Nephron (organoid): ENCODE measurements around the gene ABCC11.
"Not testable (repeated sequence)": the region's sequence is repeated elsewhere in the genome, so short reads cannot be mapped to it uniquely, and the experiment has no call there.

Source experiments
- H3K27ac Mint-ChIP-seq, 3 experiments: 2 replicates each; pipeline ENCODE4 v1.8.0; 2020; ENCODE audit warnings: mixed read lengths in 3 of 3, mild to moderate bottlenecking in 2 of 3, moderate library complexity in 1 of 3
- H3K27me3 Mint-ChIP-seq: 2 replicates; pipeline ENCODE4 v1.8.0; 2021; ENCODE audit warnings: low read depth, mild to moderate bottlenecking, moderate library complexity, mixed read lengths
- H3K36me3 Mint-ChIP-seq: 2 replicates; pipeline ENCODE4 v1.8.0; 2020; ENCODE audit warnings: low read depth, mixed read lengths
- H3K4me1 Mint-ChIP-seq: 2 replicates; pipeline ENCODE4 v1.8.0; 2020; ENCODE audit warnings: mixed read lengths
- H3K4me3 Mint-ChIP-seq, 3 experiments: 2 replicates each; pipeline ENCODE4 v1.8.0; 2020; ENCODE audit warnings: mild to moderate bottlenecking in 3 of 3, mixed read lengths in 3 of 3, moderate library complexity in 2 of 3
- H3K9me3 Mint-ChIP-seq: 2 replicates; pipeline ENCODE4 v1.8.0; 2020; ENCODE audit warnings: mixed read lengths
- TF ChIP-seq, protein P1 (sequence below), 3 experiments: fragments of 200-600 bp; sonication (generic); IDR thresholded peaks; one replicate each; pipeline ENCODE4 v1.5.0; 2021; ENCODE audit warnings: antibody characterized with exemption in 3 of 3; ENCODE audit not compliant: unreplicated experiment in 3 of 3

ABCC11 gene

DNA sequence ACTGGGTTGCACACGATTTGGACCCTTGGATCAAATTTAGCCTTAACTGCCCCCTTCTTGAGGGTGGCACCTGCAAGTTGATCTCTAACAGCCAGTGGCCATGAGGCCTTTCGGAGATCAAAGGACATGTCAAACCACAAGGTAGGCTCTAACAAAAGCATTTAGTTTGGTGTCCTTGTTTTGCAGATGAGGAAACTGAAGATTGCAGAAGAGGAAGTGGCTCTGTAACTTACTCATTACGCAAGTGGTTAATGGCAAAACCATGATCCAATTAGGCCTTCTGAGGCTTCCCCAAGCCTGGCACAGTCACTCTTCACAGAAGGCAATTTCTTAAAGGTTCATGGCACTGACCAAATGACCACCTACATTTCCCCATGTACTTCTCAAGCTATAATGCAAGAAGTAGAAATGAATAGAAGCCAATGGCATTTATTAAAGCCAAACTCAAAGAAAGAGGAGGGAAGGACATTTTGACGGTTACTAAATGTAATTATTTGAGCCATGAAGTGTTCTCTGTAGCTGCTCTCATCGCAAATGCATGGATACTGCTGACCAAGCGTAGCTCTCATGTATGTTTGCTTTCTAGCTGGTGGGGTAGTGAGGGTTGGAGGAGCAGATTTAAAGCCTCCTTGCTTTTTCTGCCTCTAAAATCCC, 58.8 kb downstream of the ABCC11 start:
- Mint-ChIP-seq H3K4me3 (no peak overlapping the region), H3K9me3 (no peaks in the 10 kb centered on the region), H3K27me3 (peaks cover 4% of the 10 kb centered on the region), H3K27ac (no peak overlapping the region), H3K4me1 (no peaks in the 10 kb centered on the region), H3K36me3 (no peaks in the 10 kb centered on the region)
- TF ChIP-seq, protein P1, sequence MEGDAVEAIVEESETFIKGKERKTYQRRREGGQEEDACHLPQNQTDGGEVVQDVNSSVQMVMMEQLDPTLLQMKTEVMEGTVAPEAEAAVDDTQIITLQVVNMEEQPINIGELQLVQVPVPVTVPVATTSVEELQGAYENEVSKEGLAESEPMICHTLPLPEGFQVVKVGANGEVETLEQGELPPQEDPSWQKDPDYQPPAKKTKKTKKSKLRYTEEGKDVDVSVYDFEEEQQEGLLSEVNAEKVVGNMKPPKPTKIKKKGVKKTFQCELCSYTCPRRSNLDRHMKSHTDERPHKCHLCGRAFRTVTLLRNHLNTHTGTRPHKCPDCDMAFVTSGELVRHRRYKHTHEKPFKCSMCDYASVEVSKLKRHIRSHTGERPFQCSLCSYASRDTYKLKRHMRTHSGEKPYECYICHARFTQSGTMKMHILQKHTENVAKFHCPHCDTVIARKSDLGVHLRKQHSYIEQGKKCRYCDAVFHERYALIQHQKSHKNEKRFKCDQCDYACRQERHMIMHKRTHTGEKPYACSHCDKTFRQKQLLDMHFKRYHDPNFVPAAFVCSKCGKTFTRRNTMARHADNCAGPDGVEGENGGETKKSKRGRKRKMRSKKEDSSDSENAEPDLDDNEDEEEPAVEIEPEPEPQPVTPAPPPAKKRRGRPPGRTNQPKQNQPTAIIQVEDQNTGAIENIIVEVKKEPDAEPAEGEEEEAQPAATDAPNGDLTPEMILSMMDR (IDR thresholded peaks at IDR 0.05; ENCODE audit: unreplicated experiment in 3 of 3): no peak

GRCh38 chr16:48187779-48188178, 59.6 kb downstream of the ABCC11 start:
- Mint-ChIP-seq H3K27me3 (peaks cover 4% of the 10 kb centered on the region), H3K27ac (no peak overlapping the region), H3K4me1 (no peaks in the 10 kb centered on the region), H3K4me3 (no peak overlapping the region), H3K36me3 (no peaks in the 10 kb centered on the region), H3K9me3 (no peaks in the 10 kb centered on the region)
- TF ChIP-seq, protein P1 (IDR thresholded peaks at IDR 0.05; ENCODE audit: unreplicated experiment in 3 of 3): no peak

- Mint-ChIP-seq H3K27ac (no peak overlapping the region), H3K4me3 (no peak overlapping the region), H3K36me3 (no peaks in the 10 kb centered on the region), H3K4me1 (no peaks in the 10 kb centered on the region), H3K27me3 (peaks cover 4% of the 10 kb centered on the region), H3K9me3 (no peaks in the 10 kb centered on the region)
- TF ChIP-seq, protein P1 (IDR thresholded peaks at IDR 0.05; ENCODE audit: unreplicated experiment in 3 of 3): no peak
Observed at GRCh38 chr16:48184681-48185080, 62.7 kb downstream of the ABCC11 start.

GRCh38 chr16:48182979-48183537, 64.3 kb downstream of the ABCC11 start:
- TF ChIP-seq, protein P1 (IDR thresholded peaks at IDR 0.05; ENCODE audit: unreplicated experiment in 3 of 3): no peak
- no peaks in the 10 kb centered on the region for H3K9me3 Mint-ChIP-seq
- H3K36me3 Mint-ChIP-seq: no peaks in the 10 kb centered on the region
- no peak overlapping the region for H3K27ac Mint-ChIP-seq
- no peaks in the 10 kb centered on the region for H3K4me1 Mint-ChIP-seq
- peaks cover 4% of the 10 kb centered on the region for H3K27me3 Mint-ChIP-seq
- no peak overlapping the region for H3K4me3 Mint-ChIP-seq

GRCh38 chr16:48181746-48182520, 65.4 kb downstream of the ABCC11 start:
- H3K27me3 Mint-ChIP-seq, H3K27ac Mint-ChIP-seq, H3K4me3 Mint-ChIP-seq, H3K9me3 Mint-ChIP-seq, H3K4me1 Mint-ChIP-seq, H3K36me3 Mint-ChIP-seq: not testable (repeated sequence)

- Mint-ChIP-seq H3K27ac (no peak overlapping the region), H3K36me3 (no peaks in the 10 kb centered on the region), H3K9me3 (no peaks in the 10 kb centered on the region), H3K4me1 (no peaks in the 10 kb centered on the region), H3K27me3 (peaks cover 8% of the 10 kb centered on the region), H3K4me3 (no peak overlapping the region)
- TF ChIP-seq, protein P1 (IDR thresholded peaks at IDR 0.05; ENCODE audit: unreplicated experiment in 3 of 3): no peak
Observed at GRCh38 chr16:48180868-48181480, 66.4 kb downstream of the ABCC11 start.
